HG03354 (cell line): Measurements from ENCODE around the gene PITPNM3.

Experiments
- ATAC-seq: cut with Tn5 transposase; IDR thresholded peaks from one replicate; pipeline ENCODE4 v1.9.1; 2021; ENCODE audit warnings: mild to moderate bottlenecking; ENCODE audit not compliant: unreplicated experiment, poor library complexity, severe bottlenecking

PITPNM3 gene

GRCh38 chr17:6430769-6431168, 125.6 kb downstream of the PITPNM3 start:
- no peak for ATAC-seq

- no peak for ATAC-seq
Observed at GRCh38 chr17:6429266-6429665, 127.1 kb downstream of the PITPNM3 start.

GRCh38 chr17:6428207-6428965, 128.0 kb downstream of the PITPNM3 start:
- no peak for ATAC-seq

- no peak for ATAC-seq
Observed at GRCh38 chr17:6427279-6427781, 129.0 kb downstream of the PITPNM3 start.

- ATAC-seq: no peak
Observed at GRCh38 chr17:6426356-6427101, 129.8 kb downstream of the PITPNM3 start.

DNA sequence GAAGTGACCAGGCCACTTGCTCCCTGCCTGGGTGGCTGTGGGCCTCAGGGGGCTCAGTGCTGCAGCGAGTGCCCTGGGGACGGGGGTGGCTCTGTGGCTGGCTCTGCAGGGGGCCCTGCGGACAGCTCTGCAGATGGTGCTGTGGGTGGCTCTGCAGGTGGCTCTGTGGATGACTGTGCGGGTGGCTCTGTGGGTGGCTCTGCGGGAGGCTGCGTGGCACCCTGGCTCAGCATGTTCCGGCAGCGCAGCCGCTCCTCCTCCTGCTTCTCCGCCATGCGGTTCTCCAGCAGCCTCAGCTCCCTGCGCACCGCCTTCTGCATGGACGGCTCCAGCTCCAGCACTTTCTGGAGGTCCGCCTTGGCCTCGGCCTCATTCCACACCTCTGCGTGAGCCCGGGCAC, 130.9 kb downstream of the PITPNM3 start:
- no peak for ATAC-seq

DNA sequence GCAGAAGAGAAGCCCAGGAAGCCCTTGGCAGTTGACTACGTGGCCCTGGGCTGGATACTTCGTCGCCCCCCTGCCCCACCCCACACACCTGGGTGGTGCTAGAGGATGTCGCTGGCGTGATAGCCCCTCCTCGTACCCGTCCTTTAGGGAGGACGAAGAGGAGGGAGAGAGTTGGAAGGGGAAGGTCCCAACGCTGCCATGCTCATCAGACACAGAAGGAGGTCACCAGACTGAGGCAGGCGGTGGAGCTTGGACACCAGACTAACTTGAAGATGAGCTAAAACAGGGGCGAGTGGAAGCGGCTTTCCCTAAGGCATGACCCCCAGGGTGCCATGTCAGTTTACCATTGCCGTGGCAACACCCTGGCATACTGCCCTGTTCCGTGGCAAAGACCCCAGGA, 132.4 kb downstream of the PITPNM3 start:
- no peak for ATAC-seq

DNA sequence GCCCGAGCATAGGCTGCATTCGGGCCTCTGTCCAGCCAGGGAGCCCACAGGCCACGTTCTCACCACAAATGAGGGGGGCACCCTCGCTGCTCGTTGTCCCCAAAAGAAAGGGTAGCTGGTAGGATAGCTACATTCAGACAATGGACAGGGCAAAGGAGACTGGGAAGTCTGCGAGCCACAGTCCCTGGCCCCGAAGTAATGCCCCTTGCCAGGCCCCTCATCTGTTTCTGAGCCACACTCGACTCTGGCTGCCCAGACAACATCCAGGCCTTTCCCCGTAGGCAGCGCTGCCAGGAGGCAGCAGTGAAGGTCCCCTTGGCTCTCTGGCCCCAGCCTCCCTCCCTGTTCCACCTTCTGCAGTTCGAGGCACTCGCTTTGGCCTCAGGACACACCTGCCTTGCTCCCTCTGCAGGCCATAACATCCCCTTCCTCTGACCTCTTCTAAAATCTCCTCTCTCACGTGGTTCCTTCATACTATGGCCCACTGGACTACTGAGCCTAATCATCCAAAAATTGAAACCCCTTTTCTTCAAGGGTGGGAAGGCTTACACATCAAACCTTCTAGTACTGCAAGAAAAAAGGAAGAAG, 133.6 kb downstream of the PITPNM3 start:
- ATAC-seq: no peak

DNA sequence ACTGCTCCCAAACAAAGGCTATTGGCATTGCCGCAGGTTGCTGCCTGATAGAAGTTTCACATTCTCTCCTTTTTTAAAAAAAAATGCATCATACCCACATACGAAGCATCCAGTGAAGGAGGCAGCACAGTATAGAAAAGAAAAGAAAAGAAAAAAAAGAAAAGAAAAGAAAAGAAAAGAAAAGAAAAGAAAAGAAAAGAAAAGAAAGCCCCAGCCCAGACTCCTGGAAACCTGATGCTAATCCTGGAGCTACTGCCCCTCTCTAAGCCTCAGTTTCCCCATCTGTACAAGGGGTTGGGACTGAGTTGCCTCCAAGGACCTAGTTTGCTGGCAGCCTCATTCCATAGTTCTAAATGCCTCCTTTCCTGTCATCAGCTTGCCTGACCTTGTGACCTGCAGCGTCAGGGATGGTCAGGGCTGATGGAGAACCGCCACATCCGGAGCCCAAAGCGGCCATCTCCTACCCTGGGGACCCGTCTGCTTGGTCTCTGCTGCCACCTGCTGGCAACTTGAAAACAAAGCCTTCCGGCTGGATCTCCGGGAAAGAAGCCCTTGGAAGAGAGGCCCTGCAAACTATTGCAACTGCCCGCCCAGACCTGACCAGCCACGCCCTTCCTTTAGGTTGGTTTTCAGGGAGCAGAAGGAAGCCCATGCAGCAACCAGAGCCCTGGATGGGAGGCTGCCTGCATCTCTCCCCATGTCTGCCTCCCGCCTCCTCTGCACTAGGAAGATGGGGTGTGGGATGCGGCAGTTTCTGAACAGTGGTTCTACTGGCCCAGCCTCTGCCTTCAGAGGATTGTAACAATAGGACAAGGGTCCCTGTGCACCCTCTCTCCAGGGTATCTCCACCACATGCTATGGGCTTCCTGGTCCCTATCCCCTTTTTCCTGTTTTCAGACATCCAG, 134.4 kb downstream of the PITPNM3 start:
- ATAC-seq: no peak

GRCh38 chr17:6420173-6420641, 136.1 kb downstream of the PITPNM3 start:
- no peak for ATAC-seq

GRCh38 chr17:6415616-6416015, 140.7 kb downstream of the PITPNM3 start:
- no peak for ATAC-seq

DNA sequence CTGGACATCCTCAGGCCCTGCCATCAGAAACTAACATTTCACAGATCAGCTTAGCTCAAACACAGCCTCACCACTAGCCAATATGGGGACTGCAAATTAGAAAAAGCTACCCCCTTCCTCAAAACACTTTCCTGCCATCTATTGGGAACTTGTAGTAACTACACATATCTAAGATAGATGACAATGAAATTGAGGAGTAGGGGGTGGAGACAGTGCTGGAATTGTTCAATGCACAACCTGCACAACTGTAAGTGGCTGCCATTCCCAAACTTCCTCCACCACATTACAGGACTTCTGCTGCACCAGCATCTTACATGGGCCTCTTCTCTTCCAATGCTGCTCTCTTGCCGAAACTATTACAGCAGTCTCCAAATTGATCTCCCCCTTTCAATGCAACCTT, 143.3 kb downstream of the PITPNM3 start:
- no peak for ATAC-seq

DNA sequence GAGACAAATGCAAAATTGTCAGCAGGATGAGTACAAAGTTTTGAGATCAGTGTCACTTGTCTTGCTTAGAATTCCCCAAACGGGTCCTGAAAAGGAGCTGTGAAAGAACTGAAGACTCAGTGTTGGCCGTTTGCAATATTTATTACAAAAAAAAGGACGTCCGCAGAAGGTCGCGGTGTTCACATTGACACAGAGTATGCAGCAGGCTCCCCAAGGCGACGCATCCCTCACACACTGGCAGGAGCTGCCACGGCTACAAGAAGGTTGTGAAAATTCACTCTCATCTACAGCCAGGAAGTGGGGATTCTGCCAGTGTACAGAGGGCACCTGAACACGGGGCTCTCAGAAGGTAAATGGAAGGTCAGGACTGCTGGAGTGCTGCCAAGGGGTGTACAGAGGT, 147.6 kb downstream of the PITPNM3 start:
- no peak for ATAC-seq

DNA sequence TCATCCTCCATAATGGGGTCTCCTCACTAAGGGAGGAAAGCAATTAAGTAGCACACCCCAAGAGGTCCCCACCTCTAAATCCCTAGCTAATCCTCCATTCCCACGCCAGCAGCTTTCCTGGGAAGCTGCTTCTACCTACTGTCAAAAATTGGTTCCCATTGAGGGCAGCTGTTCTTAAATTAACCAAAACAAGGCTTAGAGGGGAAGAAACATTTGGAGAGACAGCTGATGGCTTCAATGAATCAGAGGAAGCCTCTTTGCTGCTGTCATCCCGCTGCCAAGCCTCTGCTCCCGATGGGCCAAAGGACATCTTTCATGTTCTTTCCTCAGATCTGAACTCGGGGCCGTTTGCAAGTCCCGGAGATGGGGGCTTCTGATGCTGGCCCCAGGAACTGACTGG, 148.1 kb downstream of the PITPNM3 start:
- ATAC-seq: no peak

DNA sequence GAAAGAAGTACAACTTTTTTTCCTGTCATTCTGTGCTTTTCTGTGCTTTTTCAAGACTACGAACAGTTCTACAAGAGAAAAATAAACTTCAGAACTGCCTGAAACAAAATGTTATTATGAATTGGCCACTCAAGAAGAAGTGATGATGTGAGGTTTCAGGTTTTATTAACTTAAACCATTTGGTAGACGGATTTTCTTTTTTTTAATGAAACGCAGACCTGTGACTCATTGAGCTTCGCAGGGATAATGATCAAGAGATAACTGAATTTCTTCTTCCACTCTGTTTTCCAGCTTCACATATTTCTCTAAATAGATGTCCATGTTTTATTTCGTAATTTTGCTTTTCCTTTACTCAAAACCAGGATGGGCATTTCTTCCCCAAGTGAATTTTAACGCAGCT, 154.1 kb downstream of the PITPNM3 start:
- no peak for ATAC-seq
